Measurements from ENCODE around the gene PCDH12. TPM values are rescaled to one million over a fixed set of nuclear protein-coding genes. Genes with fewer than 3 reads are reported as not detected.
A peak's percentile ranks its signal among the peaks of the same experiment; 100 is the strongest.

The PCDH12 gene
- total RNA-seq, 1 donor from 2014 or later = 5.1 TPM

DNA sequence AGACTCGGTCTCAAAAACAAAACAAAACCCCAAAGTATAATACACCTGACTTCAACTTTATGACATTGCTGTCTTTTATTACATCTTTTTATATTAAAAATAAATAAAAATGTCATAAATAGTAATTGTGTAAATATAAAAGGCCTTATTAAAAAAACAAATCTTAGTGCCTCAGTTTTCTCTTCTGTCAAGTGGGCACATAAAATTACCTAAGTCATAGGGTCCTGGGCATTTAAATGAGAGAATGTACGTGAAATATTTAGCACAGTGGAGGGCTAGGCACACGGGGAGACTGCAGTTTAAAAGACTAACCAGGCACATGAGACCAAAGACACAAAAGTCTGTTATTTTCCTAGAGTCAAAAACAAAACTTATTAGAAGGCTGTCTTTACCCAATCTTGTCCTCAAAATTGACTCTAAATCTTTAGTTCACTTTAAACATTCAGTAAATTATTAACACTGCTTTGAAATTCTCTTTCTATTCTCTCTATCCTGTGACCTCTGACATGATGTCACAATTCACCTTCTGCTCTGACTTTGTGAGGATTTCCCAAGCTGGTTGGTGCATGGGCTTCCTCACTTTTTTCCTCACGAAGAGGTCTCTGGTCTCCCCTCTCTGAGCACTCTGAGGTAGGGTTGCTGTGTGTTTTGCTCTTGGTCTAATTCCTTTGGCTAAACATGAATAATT is 8.4 kb upstream of the PCDH12 start:
- DNase-seq (ENCODE audit: low spot score) = no peak

- DNase-seq (ENCODE audit: low spot score) = no peak
These were observed 7.1 kb upstream of the PCDH12 start for GRCh38 chr5:141965071-141965470.

DNA sequence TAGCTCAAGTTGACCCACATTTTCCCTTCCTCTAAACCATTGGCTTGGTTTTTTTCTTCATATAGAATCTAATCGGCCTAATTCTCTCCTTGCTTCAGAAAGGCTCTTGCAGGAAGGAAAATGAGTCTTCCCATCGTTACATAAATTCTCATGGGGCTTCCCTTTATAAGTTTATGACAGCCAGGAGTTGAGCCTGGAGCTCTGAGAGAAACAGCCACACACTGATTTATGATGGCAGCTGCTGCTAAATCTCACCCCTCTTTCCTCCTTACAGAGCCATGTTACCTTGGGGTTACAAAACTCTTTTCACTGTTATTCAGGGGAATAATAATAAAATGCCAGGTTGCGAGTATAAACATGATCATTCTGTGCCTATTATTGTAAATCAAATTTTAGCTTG is 5.7 kb upstream of the PCDH12 start:
- no peak for DNase-seq (ENCODE audit: low spot score)

GRCh38 chr5:141961466-141961865 is 3.5 kb upstream of the PCDH12 start:
- no peak for DNase-seq (ENCODE audit: low spot score)

GRCh38 chr5:141960449-141961323 is 2.7 kb upstream of the PCDH12 start:
- peak; percentile 95 for DNase-seq (ENCODE audit: low spot score)

GRCh38 chr5:141960018-141960417 is 2.0 kb upstream of the PCDH12 start:
- DNase-seq (ENCODE audit: low spot score) = no peak

- no peak for DNase-seq (ENCODE audit: low spot score)
These were observed 657 bp upstream of the PCDH12 start for GRCh38 chr5:141958546-141959172.

DNA sequence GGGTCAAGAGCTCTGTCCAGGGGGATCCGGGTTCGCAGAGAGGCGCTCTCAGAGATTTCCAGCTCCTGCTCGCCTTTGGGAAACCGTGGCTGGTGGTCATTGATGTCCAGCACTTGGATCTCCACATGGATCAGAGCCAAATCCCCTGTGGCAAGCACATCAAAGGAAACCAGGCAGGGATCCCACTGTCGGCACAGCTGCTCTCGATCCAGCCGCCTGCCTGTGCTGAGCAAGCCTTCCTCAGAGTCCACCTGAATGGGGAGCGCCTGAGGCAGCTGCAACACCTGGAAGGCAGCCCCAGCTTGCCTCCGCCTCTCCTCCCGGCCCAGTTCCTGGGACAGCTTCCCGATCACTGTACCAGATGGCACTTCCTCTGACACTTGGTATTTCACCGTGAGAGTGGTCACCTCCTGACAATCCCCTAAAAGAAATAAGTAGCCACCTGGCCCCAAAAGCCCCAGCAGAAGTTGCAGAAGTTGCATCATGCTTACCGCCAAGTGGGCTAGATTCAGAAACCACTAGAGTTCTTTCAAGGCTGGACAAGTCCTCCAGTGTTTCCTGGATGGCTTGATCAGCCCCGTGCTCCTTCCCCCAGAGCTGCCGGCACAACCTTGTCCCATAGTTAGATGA is 520 bp downstream of the PCDH12 start:
- DNase-seq (ENCODE audit: low spot score) = no peak

GRCh38 chr5:141954194-141954593 is 3.8 kb downstream of the PCDH12 start:
- no peak for DNase-seq (ENCODE audit: low spot score)

DNA sequence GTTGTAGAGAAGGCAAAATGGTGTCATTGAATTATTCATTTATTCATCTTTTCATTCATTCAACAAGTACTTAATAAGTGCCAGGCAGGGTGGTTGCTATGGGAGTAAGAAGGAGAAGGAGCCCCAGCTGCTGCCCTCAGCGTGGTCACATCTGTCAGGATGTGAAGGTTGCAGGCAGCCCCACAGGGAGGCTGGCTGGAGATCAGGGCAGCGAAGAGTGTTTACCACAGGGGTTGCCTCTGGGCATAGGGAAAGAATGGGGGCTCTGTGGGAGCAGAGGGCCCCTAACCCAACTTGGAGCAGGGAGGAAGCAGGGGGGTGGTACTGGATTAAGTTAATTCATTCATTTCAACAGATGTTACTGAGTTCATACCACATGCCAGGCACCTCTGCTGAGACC is 6.0 kb downstream of the PCDH12 start:
- DNase-seq (ENCODE audit: low spot score) = no peak

GRCh38 chr5:141951332-141951781 is 6.6 kb downstream of the PCDH12 start:
- DNase-seq (ENCODE audit: low spot score) = no peak

DNA sequence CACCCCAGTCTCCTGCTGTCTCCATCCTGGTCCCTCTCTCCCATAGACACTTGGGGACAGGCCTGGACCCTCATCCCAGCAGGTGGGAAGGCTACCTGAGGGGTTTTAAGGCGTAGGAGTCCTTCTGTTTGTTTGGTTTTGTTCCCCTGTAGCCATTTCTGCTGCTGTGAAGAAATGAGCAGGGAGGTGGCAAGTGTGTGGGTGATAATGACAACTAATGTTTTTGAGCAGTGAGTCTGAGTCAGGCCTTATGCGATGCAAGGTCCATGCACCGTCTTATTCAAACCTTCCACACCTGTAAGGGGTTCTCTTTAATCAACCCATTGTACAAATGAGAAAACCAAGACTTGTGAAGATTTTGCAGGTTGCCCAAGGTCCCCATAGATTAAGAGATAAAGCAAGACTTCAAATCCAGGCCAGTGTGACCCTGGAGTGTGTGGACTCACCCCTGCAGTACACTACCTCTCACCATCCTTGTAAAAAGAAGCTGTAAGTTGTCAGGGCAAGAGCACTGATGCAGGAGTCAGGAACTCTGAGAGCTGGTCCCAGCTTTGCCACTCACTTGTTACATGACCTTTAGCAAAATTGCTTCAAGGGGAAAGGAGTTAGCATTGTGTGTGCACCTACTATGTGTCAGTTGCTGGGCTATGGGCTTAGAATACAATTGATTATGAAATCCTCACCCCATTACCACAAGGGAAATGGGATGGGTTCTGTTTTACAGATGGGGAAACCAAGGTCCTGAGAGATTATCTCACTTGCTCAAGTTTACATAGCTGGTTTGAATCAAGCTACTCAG is 7.6 kb downstream of the PCDH12 start:
- no peak for DNase-seq (ENCODE audit: low spot score)

GRCh38 chr5:141949511-141949910 is 8.5 kb downstream of the PCDH12 start:
- DNase-seq (ENCODE audit: low spot score) = no peak

GRCh38 chr5:141948812-141949211 is 9.2 kb downstream of the PCDH12 start:
- DNase-seq (ENCODE audit: low spot score) = no peak

DNA sequence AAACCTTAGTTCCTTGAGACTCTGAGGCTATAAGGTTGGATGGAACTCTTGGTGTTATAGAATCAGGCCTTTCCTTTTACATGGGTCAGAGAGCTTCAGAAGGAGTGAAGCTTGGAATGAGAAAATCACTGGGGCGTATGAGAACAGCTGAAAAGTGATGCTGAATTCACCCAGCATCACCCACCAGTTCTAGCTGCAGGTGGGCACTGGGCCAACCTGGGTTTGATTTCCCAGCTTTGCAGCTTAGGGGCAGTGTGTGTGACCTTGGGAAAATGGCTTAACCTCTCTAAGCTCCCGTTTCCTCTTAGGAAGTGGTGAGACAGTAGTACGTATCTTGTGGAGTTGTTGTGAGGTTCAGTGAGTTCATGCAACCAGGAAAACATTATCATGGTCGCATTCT is 10.7 kb downstream of the PCDH12 start:
- no peak for DNase-seq (ENCODE audit: low spot score)

DNA sequence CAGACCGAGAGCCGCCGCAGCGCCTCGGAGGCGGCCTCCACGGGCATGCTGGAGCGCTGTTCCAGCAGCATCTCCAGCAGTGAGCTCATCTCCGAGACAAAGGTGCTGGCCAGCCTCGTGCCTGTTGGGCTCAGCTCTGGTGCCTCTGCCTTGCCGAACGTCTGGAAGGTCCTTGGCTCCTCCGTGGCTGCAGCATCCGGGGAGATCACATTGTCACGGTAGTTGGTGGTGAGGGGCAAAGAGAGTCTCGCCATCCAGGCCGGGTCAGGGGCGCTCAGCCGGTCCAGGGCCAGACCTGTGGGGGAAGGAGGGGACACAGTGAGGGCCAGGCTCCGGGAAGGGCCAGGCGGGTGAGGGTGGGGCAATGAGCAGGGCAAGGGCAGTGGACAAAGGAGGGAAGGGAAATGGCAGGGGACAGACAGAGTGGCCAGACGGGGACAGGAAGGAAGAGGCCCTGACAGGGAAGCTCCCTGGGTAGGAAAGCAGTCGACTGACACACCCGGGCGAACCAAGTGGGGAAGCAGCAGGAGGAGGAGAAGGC is 12.4 kb downstream of the PCDH12 start:
- peak; percentile 40 for DNase-seq (ENCODE audit: low spot score)

DNA sequence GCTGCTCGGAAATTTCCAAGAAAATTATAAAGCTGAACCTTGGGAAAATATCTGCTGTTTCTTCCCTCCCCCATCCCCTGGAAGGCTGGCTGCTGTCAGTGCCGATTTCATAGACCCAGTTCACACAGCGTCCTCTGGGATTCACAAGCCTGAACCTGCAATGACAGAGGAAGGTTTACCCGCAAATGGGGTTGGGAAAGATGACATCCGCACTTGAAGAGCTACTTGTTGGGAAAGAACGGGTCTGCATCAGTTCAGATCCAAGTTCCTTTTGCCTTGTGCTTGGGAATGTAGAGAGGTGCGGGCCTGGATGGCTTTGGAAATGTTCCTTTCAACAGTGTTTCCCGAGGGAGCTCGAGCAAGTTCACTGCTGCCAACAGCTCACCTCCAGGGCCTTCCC is 13.9 kb downstream of the PCDH12 start:
- no peak for DNase-seq (ENCODE audit: low spot score)

DNA sequence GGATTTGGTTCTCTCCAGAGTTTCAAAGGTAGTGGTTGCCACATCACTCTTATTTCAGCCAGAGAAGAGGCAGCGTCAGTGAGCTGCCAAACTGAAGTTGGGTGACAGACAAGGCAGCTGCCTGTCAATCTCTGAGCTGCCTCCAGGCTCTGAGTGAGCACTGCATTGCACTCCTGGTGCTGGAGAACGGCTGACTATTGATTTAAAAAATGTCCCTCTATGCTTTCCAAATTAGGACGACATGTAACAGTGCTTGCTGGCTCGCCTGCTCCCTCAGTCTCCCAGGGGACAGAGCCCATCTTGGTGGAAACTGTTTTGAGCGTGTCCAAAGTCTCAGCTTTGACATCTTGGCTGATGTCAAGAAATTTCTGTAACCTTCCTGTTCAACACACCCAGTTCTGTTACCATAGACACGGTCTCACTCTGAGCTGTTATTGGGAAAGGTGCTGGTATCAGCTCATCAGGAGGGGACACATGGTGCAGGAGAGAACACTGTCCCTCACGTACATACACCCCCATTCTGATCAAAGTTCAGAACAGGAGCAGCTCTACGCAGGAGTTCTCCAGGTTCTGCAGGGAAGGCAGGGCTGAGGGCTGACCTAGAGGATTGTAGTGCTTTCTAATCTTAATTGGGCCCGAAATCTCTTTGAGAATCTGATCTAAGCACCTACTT is 15.7 kb downstream of the PCDH12 start:
- DNase-seq (ENCODE audit: low spot score) = no peak

DNA sequence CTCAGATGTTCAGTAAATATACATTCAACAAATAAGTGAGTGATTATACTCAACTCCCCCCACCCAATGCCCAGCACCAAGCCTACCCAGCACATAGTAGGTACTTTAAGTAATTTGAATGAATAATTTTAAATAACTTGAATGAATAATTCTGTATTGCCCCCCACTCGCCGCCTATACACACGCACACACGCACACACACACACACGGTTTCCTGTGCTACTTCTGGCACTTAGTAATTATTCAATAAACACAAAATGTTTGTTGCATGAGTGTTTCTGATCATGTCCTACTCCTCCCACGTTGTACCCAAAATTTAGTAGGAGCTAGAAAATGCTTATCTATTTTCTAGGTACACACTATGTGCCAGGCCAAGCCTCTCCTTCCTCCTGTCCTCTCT is 16.2 kb downstream of the PCDH12 start:
- no peak for DNase-seq (ENCODE audit: low spot score)

DNA sequence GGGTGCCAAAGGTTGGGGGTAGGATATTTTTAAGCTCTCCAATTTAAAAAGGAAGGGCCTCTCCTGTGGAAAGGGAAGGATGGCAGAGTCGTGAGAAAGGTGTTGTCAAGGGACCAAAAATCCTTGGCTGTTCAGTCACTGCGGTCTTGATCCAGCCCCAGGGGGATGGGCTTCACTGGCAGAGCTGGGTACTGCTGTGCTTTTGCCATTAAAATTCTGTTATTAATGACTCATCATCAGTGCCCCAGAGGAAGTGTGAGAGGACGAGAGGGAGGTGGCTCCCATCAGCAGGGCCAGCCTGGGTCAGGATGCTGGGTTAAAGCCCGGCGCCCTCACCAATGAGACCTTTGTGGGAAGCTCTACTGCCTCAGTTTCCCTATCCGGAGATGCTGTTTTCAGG is 16.7 kb downstream of the PCDH12 start:
- DNase-seq (ENCODE audit: low spot score) = no peak

All from umbilical cord (tissue), 2 donors.